IMR-90 (cell line): ENCODE data around the gene BCAS2. TPM values are rescaled to one million over a fixed set of nuclear protein-coding genes. Genes with fewer than 3 reads are reported as not detected.
"Not testable (repeated sequence)": the region's sequence is repeated elsewhere in the genome, so short reads cannot be mapped to it uniquely, and the experiment has no call there.

Experiments
- ATAC-seq: fragments of 200-7000 bp; cut with Tn5 transposase; 2 replicates; pipeline ENCODE4 v1.9.1; 2020; ENCODE audit warnings: low read depth, mild to moderate bottlenecking, moderate library complexity
- BruUV-seq: library from RNA; stranded (reverse); fragments of 400-500 nt; replicated peaks from 2 replicates; lab custom pipeline; 2021; lab: Mats Ljungman, UMichigan
- CTCF ChIA-PET: fragments of 300-600 bp; formaldehyde crosslinking; extraction: SDS; loops from one replicate; lab custom pipeline; 2021; ENCODE audit warnings: antibody characterized with exemption; lab: Yijun Ruan, JAX
- POLR2A ChIA-PET: fragments of 300-600 bp; sonication (Branson Sonifier 250); formaldehyde crosslinking; loops from one replicate; lab custom pipeline; 2022; ENCODE audit warnings: antibody characterized with exemption; ENCODE audit not compliant: unreplicated experiment; lab: Charles Lee
- DNase-seq: peaks from one replicate; pipeline ENCODE4 v3.0.0; 2013
- H2AFZ ChIP-seq: replicated peaks from 2 replicates; pipeline ENCODE3; 2013; ENCODE audit warnings: low read length, mild to moderate bottlenecking; ENCODE audit not compliant: poor library complexity
- H2AK5ac ChIP-seq: 2 replicates; pipeline ENCODE4 v1.6.1; 2013; ENCODE audit warnings: low read depth, low read length, inconsistent platforms
- H2AK9ac ChIP-seq: replicated peaks from 2 replicates; pipeline ENCODE3; 2013; ENCODE audit warnings: mild to moderate bottlenecking, low read depth, low read length, moderate library complexity; ENCODE audit not compliant: poor library complexity
- H2BK120ac ChIP-seq: 2 replicates; pipeline ENCODE4 v1.6.1; 2013; ENCODE audit warnings: low read depth, low read length, inconsistent platforms
- H2BK15ac ChIP-seq: 3 replicates; pipeline ENCODE4 v1.6.1; 2013; ENCODE audit warnings: low read depth, low read length, inconsistent platforms
- H2BK20ac ChIP-seq: 2 replicates; pipeline ENCODE4 v1.6.1; 2013; ENCODE audit warnings: low read depth, mild to moderate bottlenecking, inconsistent platforms, low read length, moderate library complexity
- H2BK5ac ChIP-seq: 2 replicates; pipeline ENCODE4 v1.6.1; 2013; ENCODE audit warnings: mild to moderate bottlenecking, low read depth, low read length, inconsistent platforms; ENCODE audit not compliant: poor library complexity, severe bottlenecking
- H3K14ac ChIP-seq: replicated peaks from 2 replicates; pipeline ENCODE4 v1.6.1; 2013; ENCODE audit warnings: low read depth, low read length, inconsistent platforms
- H3K18ac ChIP-seq: 2 replicates; pipeline ENCODE4 v1.6.1; 2013; ENCODE audit warnings: low read depth, low read length, control low read depth
- H3K23ac ChIP-seq: 2 replicates; pipeline ENCODE4 v1.6.1; 2013; ENCODE audit warnings: low read depth, low read length, inconsistent platforms
- H3K27ac ChIP-seq: 2 replicates; pipeline ENCODE4 v1.5.1; 2013; ENCODE audit warnings: mild to moderate bottlenecking, control low read depth, low read length; ENCODE audit not compliant: insufficient read depth
- H3K27me3 ChIP-seq: 2 replicates; pipeline ENCODE4 v1.6.1; 2013; ENCODE audit warnings: low read length; ENCODE audit not compliant: control insufficient read depth, insufficient read depth
- H3K36me3 ChIP-seq: 2 replicates; pipeline ENCODE4 v1.6.1; 2013; ENCODE audit warnings: low read length, mixed read lengths; ENCODE audit not compliant: control insufficient read depth, insufficient read depth
- H3K4ac ChIP-seq: 2 replicates; pipeline ENCODE4 v1.6.1; 2013; ENCODE audit warnings: low read depth, low read length, inconsistent platforms
- H3K4me1 ChIP-seq: 2 replicates; pipeline ENCODE4 v1.6.1; 2013; ENCODE audit warnings: low read length, mixed read lengths; ENCODE audit not compliant: control insufficient read depth, insufficient read depth
- H3K4me2 ChIP-seq: 2 replicates; pipeline ENCODE4 v1.6.1; 2013; ENCODE audit warnings: low read depth, mild to moderate bottlenecking, control low read depth, low read length, moderate library complexity
- H3K4me3 ChIP-seq: 2 replicates; pipeline ENCODE4 v1.5.1; 2013; ENCODE audit warnings: low read depth, mild to moderate bottlenecking, control low read depth, low read length, moderate library complexity; ENCODE audit not compliant: insufficient read depth
- H3K56ac ChIP-seq: 2 replicates; pipeline ENCODE4 v1.6.1; 2013; ENCODE audit warnings: low read length, inconsistent platforms; ENCODE audit not compliant: insufficient read depth; ENCODE audit errors: extremely low read depth
- H3K79me1 ChIP-seq, 2 experiments: 2 replicates each; pipeline ENCODE4 v1.6.1; 2013; ENCODE audit warnings: low read length in 2 of 2, inconsistent platforms in 1 of 2, low read depth in 1 of 2
- H3K9ac ChIP-seq: 2 replicates; pipeline ENCODE4 v1.6.1; 2013; ENCODE audit warnings: low read depth, low read length, control low read depth
- H3K9me1 ChIP-seq: 2 replicates; pipeline ENCODE4 v1.6.1; 2013; ENCODE audit warnings: low read length, inconsistent platforms; ENCODE audit not compliant: insufficient read depth
- H3K9me3 ChIP-seq: 2 replicates; pipeline ENCODE4 v1.6.1; 2013; ENCODE audit warnings: low read length; ENCODE audit not compliant: control insufficient read depth, insufficient read depth
- H4K20me1 ChIP-seq: 2 replicates; pipeline ENCODE4 v1.6.1; 2013; ENCODE audit warnings: low read length, inconsistent platforms; ENCODE audit not compliant: insufficient read depth
- H4K5ac ChIP-seq: 2 replicates; pipeline ENCODE4 v1.6.1; 2013; ENCODE audit warnings: mild to moderate bottlenecking, low read depth, low read length, control low read depth
- H4K8ac ChIP-seq, 2 experiments: 2 replicates each; pipeline ENCODE4 v1.6.1; 2013; ENCODE audit warnings: low read depth in 2 of 2, low read length in 2 of 2, control low read depth in 1 of 2, inconsistent platforms in 1 of 2
- H4K91ac ChIP-seq: 2 replicates; pipeline ENCODE4 v1.6.1; 2013; ENCODE audit warnings: low read depth, low read length, inconsistent platforms; ENCODE audit not compliant: insufficient read depth
- BHLHE40 ChIP-seq: fragments of 150-350 bp; IDR thresholded peaks from 2 replicates; pipeline ENCODE4 v1.6.1; 2016; ENCODE audit warnings: mild to moderate bottlenecking, low read depth, low read length
- CTCF ChIP-seq: conservative IDR thresholded peaks from 2 replicates; pipeline ENCODE4 v1.5.1; 2012; ENCODE audit warnings: mild to moderate bottlenecking, low read depth, low read length, improper control_type of control experiment
- NFE2L2 ChIP-seq: fragments of 150-350 bp; IDR thresholded peaks from 2 replicates; pipeline ENCODE4 v1.6.1; 2016; ENCODE audit warnings: low read depth, mild to moderate bottlenecking, low read length
- RCOR1 ChIP-seq: IDR thresholded peaks from 2 replicates; pipeline ENCODE4 v1.6.1; 2012; ENCODE audit warnings: mild to moderate bottlenecking, low read length, improper control_type of control experiment; ENCODE audit not compliant: insufficient replicate concordance
- WGBS, 2 experiments: methylation state at CpG; one replicate each; pipeline versions ENCODE4 v1.1.5 to v1.1.7; 2013; ENCODE audit warnings: missing lambda C conversion rate in 2 of 2; ENCODE audit not compliant: insufficient read length in 1 of 2; ENCODE audit errors: extremely low coverage in 2 of 2; 5-methylcytosine and 5-hydroxymethylcytosine counted together
- dilution Hi-C: fragments of 300-500 bp; cut with HindIII; formaldehyde crosslinking; loops from one replicate; pipeline ENCODE4 v1.14.3; 2018; ENCODE audit warnings: low sequenced_read_pairs; ENCODE audit not compliant: unreplicated experiment
- in situ Hi-C: fragments of 300-500 bp; cut with MboI; formaldehyde crosslinking; loops from 3 replicates; pipeline ENCODE4 v1.14.3; 2019; ENCODE audit warnings: low sequenced_read_pairs, inconsistent platforms, mixed read lengths
- intact Hi-C: fragments of 100-400 bp; cut with micrococcal nuclease; formaldehyde crosslinking; loops from 2 replicates; pipeline ENCODE4 v1.10.0; 2022
- polyA plus RNA-seq, 3 experiments: library from polyadenylated mRNA; depleted of rRNA; stranded (reverse); fragments of >200 nt; gene quantifications; 2 replicates each; pipeline ENCODE4 v1.2.3, GENCODE V29; 2012; ENCODE audit warnings: low replicate concordance in 1 of 3
- total RNA-seq: library from RNA; depleted of rRNA; stranded (reverse); fragments of >200 nt; gene quantifications from 2 replicates; pipeline ENCODE4 v1.2.3, GENCODE V29; 2012

The BCAS2 gene
- total and polyA plus RNA-seq, 2 of the 4 experiments (the other 2 are of a cell fraction): 15.4 to 23.1 TPM

- BruUV-seq: no TSS peak
- no peaks in the 10 kb centered on the region for H3K27me3 ChIP-seq
These were observed 17.3 kb downstream of the BCAS2 start for GRCh38 chr1:114564141-114564540.

GRCh38 chr1:114562978-114563510 lies 18.4 kb downstream of the BCAS2 start:
- H2AK5ac ChIP-seq, H3K4me3 ChIP-seq, H3K27me3 ChIP-seq, H3K14ac ChIP-seq, H2BK20ac ChIP-seq, H3K23ac ChIP-seq, in situ Hi-C loops, POLR2A ChIA-PET, ATAC-seq, H3K4me2 ChIP-seq, intact Hi-C loops, H2BK120ac ChIP-seq, H3K56ac ChIP-seq, H2BK15ac ChIP-seq, H3K4ac ChIP-seq, H2AK9ac ChIP-seq, H4K5ac ChIP-seq, H3K27ac ChIP-seq, H4K91ac ChIP-seq, DNase-seq, H3K79me1 ChIP-seq, H4K8ac ChIP-seq, H2AFZ ChIP-seq, H3K9ac ChIP-seq, dilution Hi-C loops, H3K9me3 ChIP-seq, H4K20me1 ChIP-seq, H3K9me1 ChIP-seq, BruUV-seq, H3K18ac ChIP-seq, H3K4me1 ChIP-seq, CTCF ChIA-PET, H2BK5ac ChIP-seq: not testable (repeated sequence)
- H3K36me3 ChIP-seq: peaks cover 20% of the 10 kb centered on the region
- no CpG with 5 or more reads among the region's 3 CpGs for WGBS, 2 experiments

More at GRCh38 chr1:114564141-114564540, 17.3 kb downstream of the BCAS2 start:
- Histone ChIP-seq H3K79me1 (no peaks in the 10 kb centered on the region), H4K8ac (no peak overlapping the region), H3K14ac (no peak overlapping the region), H2BK20ac (no peak overlapping the region), H3K9me1 (no peaks in the 10 kb centered on the region), H3K4ac (no peak overlapping the region), H2AK9ac (no peak overlapping the region), H3K23ac (no peak overlapping the region), H2BK15ac (no peak overlapping the region), H2BK5ac (no peak overlapping the region), H3K18ac (no peak overlapping the region), H3K4me1 (no peaks in the 10 kb centered on the region), H2AK5ac (no peak overlapping the region), H3K9ac (no peak overlapping the region), H4K20me1 (no peaks in the 10 kb centered on the region), H3K4me2 (no peak overlapping the region), H2AFZ (no peak overlapping the region), H3K9me3 (no peaks in the 10 kb centered on the region), H4K91ac (no peak overlapping the region), H4K5ac (no peak overlapping the region), H3K4me3 (no peak overlapping the region), H2BK120ac (no peak overlapping the region), H3K36me3 (peaks cover 27% of the 10 kb centered on the region), H3K56ac (no peak overlapping the region), H3K27ac (no peak overlapping the region)
- dilution Hi-C loops (no loop called here), intact Hi-C loops (no loop called here), in situ Hi-C loops (no loop called here)
- ATAC-seq (no peak), DNase-seq (no peak)
- TF ChIP-seq NFE2L2: no peak
- no peak for TF ChIP-seq CTCF
- TF ChIP-seq RCOR1: no peak
- TF ChIP-seq BHLHE40: no peak
- POLR2A ChIA-PET: interaction anchor here (0.6 kb wide), 1 partner anchor 15 kb away, joined by 4 read pairs; no protein-coding TSS in a partner anchor
- CTCF ChIA-PET: no interaction called here
